GM19372 (cell line): ENCODE results near the gene KCNE3.

ENCODE experiments used
- ATAC-seq: cut with Tn5 transposase; IDR thresholded peaks from one replicate; pipeline ENCODE4 v1.9.1; 2021; ENCODE audit warnings: mild to moderate bottlenecking, low read depth, moderate library complexity; ENCODE audit not compliant: unreplicated experiment

The KCNE3 gene

GRCh38 chr11:74471668-74472429 is 4.5 kb upstream of the KCNE3 start:
- no peak for ATAC-seq

GRCh38 chr11:74471037-74471436 is 3.7 kb upstream of the KCNE3 start:
- ATAC-seq: no peak

- ATAC-seq: no peak
Observed at GRCh38 chr11:74470526-74470925, 3.2 kb upstream of the KCNE3 start.

- no peak for ATAC-seq
Observed at GRCh38 chr11:74468936-74469335, 1.6 kb upstream of the KCNE3 start.

GRCh38 chr11:74468521-74468920 is 1.2 kb upstream of the KCNE3 start:
- ATAC-seq: no peak

- no peak for ATAC-seq
Observed at GRCh38 chr11:74468058-74468457, 709 bp upstream of the KCNE3 start.

- no peak for ATAC-seq
Observed at GRCh38 chr11:74465291-74465708, 2.0 kb downstream of the KCNE3 start.

- ATAC-seq: no peak
Observed at GRCh38 chr11:74464746-74465145, 2.6 kb downstream of the KCNE3 start.

- ATAC-seq: no peak
Observed at GRCh38 chr11:74463216-74463615, 4.1 kb downstream of the KCNE3 start.

GRCh38 chr11:74462631-74463030 is 4.7 kb downstream of the KCNE3 start:
- no peak for ATAC-seq

- no peak for ATAC-seq
Observed at GRCh38 chr11:74462009-74462408, 5.3 kb downstream of the KCNE3 start.

- ATAC-seq: no peak
Observed at GRCh38 chr11:74460481-74461154, 6.7 kb downstream of the KCNE3 start.

- no peak for ATAC-seq
Observed at GRCh38 chr11:74460065-74460464, 7.3 kb downstream of the KCNE3 start.

- ATAC-seq: no peak
Observed at GRCh38 chr11:74459584-74459983, 7.8 kb downstream of the KCNE3 start.

- no peak for ATAC-seq
Observed at GRCh38 chr11:74457356-74457755, 10.0 kb downstream of the KCNE3 start.

GRCh38 chr11:74453373-74453975 is 13.9 kb downstream of the KCNE3 start:
- no peak for ATAC-seq

GRCh38 chr11:74452366-74452765 is 15.0 kb downstream of the KCNE3 start:
- no peak for ATAC-seq

- no peak for ATAC-seq
Observed at GRCh38 chr11:74450318-74450717, 17.0 kb downstream of the KCNE3 start.

GRCh38 chr11:74449369-74449931 is 17.9 kb downstream of the KCNE3 start:
- no peak for ATAC-seq

GRCh38 chr11:74447720-74448119 is 19.6 kb downstream of the KCNE3 start:
- no peak for ATAC-seq

GRCh38 chr11:74446532-74446938 is 20.8 kb downstream of the KCNE3 start:
- no peak for ATAC-seq
